Iris pigment epithelial cell (primary cell): ENCODE data around the gene ERCC5.

Experiments
- DNase-seq: peaks from one replicate; pipeline ENCODE4 v3.0.0-alpha.2; 2011; ENCODE audit warnings: low read depth

The ERCC5 gene

DNA sequence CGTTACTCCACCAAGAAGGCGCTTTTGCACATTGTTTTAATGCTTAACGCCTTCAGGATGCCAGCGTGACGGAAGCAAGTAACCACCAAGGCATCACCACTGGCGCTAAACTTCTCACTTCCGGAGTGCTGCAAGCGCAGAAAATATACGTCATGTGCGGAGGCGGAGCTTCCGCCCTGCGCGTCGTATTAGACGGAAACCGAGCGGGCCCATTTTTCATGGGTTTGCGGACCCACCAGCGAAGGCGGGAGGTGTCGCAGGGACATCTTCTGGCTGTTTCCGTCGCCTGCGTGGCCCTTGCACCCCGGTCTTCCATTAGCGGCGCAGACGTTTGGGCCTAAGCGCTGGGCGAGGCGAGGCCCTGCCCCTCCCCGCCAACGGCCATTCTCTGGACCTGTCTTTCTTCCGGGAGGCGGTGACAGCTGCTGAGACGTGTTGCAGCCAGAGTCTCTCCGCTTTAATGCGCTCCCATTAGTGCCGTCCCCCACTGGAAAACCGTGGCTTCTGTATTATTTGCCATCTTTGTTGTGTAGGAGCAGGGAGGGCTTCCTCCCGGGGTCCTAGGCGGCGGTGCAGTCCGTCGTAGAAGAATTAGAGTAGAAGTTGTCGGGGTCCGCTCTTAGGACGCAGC lies at the start of gene ERCC5:
Gene ERCC5, plus strand, starts transcription at position 403 of the 631 bp plus-strand sequence. CDS start 235 bp downstream, outside the sequence.
- peak; percentile 96 for DNase-seq

DNA sequence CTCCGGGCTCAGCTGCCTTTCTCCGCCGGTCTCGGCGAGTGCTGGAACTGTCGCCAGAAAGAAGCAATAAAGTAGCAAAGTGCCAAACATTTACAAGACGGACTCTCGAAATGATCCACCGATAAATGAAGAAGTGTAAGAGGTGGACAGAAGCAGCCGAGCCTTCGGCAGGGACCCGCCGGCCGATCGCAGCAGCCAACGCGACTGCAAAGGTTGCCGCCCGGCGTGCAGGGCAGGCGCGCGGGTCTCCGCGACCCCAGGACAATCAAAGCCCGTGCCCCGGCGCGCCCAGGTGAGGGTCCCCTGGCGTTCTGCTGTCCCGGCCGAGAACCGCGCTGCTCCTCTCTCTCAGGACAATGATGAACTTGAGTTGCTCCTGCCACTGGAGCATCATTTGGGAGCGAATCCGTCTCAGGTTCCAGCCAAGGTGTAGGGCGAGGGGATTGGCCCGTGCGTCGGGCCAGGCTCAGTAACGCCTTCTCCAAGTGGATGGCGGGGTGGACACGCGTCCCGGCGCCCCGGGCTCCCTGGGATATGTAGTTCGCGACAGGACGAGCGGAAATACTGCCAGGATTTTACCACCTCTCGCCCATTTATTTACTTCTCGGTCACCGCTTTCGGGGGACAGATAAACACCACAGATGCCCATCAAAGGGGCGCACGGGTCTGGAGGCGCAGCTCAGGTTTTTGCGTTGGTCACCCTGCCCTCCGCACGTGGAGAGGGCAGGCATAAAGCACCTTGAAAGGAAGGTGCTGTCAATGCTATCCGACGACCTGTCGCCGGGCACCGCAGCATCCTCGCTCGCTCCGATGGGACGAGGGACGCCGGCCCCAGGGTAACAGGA lies 47.0 kb upstream of the ERCC5 start, which contains the start of the genes BIVM and POGLUT2:
Gene BIVM, plus strand, starts transcription at position 539 of the 845 bp plus-strand sequence. CDS start 8,149 bp downstream, outside the sequence.
Gene POGLUT2, minus strand, starts transcription at position 396 of the 845 bp plus-strand sequence. Its CDS starts 306 bp downstream, at position 90.
- peak; percentile 97 for DNase-seq

DNA sequence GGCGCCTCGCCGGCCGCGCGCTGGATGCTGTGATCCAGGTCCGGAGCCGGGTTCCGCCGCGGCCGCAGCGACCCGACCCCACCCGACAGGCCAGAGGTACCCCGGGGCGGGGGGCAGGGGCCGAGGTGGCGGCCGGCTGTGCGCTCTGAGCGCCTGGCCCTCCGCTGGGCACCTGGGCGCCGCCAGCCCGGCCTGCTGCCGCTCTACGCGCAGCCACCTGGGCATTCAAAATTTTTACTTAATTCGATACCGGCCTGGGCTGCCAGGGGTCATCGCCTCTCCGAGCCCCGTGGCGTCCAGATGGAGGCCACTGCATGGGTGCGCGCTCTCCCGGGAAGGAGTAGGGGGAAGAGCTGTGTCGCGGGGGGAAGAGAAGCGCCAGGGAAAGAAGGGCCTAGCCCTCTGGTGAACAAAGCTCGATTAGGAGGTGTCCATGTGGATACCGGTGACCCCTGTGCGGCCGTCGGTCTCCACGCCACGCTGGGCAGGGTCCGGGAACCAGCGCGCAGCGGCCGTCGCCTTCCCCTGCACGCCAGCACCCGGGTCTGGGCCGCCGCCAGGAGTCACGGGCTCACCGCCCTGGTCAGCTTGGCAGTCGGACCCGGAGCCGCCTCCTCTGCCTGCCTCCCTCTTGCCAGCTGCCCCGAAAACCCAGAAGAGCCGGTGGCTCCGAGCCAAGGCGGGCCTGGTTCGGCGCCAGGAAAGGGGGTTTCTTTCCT lies 46.2 kb upstream of the ERCC5 start:
- DNase-seq = peak; percentile 27

DNA sequence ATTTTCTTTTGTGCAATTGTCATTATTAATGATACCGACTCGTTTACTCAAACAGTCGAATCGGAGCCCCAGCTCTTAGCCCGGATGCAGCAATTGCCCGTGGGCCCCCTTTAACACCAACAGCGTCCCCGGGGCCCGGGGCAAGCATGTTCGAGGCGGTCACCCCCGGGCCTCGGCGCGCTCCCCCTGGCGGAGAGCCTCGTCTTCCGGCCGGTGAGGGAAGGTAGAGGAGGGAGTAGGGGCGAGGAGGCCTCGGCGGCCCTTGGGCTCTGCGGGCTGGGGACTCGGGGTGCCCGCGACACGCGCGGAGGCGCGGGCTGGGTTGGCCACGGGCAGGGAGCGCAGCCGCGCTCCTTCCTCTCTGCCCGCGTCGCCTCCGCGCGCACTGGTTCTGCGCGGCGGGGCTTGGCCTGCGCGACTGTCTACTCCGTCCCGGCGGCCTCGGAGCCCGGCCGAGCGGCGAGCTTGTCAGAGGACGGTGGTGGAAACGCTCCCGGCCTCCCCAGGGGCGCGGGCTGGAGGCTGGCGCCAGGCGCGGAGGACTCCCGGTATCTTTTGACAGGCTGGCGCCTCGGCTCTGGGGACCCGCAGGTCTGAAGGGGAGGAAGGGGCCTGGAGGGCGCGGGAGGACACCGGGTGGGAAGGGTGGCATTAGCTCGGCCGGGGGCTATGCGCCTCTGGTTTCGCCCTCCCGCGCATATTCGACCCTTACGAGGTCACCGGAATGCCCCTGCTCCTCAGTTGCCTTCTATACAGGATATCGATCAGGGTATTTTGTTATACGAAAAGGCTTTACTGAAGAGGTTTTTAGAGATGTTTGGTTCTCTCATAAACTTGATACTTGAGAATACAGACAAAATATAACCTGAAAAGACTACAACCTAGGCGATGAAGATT lies 45.4 kb upstream of the ERCC5 start:
- peak; percentile 83 for DNase-seq

DNA sequence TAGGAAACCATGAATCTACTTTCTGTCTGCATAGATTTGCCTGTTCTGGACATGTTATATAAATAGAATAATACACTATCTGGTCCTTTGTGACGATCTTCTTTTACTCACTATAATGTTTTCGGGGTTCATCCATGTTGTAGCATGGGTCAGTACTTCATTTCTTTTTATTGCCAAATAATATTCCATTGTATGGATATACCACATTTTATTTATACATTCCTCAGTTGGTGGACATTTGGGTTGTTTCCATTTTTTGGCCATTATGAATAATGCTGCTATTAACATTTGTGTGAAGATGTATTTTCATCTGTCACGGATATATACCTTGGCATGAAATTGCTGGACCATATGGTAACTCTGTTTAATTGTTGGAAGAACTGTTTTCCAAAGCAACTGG lies 40.2 kb upstream of the ERCC5 start:
- DNase-seq = no peak

DNA sequence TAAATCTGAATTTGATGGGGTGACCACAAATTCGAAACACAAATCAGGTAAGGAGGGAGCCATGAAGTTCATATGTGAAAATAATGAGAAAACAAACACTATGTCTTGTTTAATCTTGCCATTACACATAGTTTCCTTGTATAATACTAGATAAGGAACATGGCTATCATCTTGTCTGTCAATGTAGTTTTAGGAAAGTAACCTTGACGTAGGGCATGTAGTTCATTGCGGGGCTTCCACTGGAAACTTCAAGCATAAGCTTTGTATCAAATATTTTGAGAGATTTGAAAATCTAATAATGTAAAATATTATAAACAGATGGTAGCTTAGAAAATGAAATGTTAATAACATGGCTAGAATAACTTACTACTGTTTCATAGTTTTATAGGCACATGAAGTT lies 38.1 kb upstream of the ERCC5 start:
- no peak for DNase-seq

DNA sequence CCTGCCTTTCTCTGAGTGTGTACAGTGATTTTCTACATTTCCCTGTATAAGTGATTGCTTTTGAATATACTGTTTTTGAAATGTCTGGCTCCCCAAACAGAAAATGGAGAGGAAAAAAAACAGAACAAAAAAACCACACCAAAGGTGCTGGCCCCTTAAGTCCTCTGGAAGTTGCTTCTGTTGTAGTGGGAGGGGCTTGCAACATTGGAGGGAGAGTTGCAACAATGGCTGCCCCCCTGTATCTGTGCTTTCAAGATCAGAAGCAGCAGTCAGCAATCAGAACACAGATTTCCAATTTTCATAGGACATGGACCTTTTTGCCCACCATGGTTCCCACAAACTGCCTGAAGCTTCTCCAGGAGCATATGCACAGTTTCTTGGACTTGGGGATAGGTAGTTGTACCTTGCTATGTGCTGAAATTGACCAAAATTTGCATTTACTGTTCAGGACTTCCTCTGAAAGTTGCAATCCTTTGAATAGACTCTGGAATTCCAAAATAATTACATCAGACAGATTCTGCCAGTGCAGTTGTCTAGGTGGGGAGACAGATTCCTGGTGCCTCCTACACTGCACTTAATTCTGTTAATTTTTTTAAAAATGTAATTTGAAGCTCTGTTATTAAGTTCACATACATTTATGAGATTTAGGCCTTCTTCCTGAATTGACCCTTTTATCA lies 33.1 kb upstream of the ERCC5 start:
- DNase-seq = peak; percentile 32

DNA sequence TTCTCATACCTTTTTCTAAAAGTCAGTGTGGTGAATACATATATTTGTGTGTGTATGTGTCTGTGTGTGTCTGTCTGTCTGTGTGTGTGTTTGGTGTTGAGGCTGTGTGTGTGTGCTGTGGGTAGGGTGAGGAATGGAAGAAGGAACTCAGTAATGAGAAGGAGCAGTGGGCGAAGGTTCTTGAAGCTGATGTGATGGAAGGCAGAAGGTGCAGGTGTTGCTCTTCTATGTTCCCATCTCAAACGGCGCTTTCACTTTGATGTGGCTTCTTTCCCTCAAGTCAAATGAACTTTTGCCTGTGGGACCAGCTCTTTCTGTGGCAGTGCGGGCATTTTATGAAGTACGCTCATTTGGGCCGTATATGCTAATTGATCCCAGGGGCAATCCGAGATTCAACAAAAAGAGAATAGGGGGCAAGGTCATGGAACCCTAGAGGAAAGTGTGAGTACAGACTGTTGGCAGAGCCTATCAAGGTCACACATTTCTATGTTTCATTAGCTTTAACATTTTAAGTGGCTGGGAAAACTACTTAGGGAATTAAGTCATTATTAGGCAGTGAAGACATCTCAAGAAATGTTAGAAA lies 31.7 kb upstream of the ERCC5 start:
- no peak for DNase-seq

DNA sequence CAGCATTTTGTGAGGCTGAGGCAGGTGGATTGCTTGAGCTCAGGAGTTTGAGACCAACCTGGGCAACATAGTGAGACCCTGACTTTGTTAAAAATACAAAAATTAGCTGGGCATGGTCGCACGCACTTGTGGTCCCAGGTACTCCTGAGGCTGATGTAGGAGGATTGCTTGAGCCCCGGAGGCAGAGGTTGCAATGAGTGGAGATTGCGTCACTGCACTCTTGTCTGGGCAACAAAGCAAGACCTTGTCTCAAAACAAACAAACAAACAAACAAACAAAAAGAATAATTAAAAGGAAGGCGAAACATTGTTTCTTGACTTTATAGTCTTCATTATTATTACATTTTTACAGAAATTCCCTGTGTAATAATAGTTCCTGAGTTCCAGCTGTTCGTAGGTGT lies 31.0 kb upstream of the ERCC5 start:
- DNase-seq = no peak

DNA sequence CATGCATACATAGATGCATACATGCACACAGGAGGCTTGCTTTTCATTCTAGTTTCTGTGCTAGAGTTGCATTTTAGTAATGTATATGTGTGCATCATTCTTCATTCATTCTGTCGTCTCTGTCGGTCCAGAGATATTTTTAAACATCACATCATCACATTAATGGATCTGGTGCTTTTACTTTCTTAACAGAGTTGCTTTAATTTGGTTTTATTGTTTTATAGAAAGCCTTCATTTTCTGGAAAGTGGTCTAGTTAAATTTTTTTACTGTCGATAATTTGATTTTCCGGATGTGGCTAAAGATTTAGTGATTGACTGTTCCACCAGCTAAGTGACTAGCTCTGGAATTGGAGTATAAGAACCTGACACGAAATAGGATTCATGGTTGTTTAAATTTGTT lies 30.0 kb upstream of the ERCC5 start:
- no peak for DNase-seq

DNA sequence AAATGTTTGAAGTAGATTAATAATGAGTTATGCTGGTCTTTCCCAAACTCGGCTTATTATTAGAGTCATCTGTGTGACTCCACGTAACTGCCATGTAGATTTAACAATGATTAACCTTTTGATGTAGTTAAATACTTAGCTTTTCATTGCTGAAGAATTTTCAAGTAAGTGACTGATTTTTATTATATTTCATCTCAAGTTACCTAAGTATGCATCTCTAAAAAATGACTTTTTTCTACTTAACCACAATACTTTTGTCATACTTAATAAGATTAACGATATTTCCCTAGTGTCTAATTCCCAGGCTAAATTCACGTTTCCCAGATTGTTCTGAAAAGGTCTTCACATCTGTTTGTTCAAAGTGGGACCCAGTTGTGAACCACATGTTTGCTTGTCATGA lies 29.1 kb upstream of the ERCC5 start:
- DNase-seq = no peak

DNA sequence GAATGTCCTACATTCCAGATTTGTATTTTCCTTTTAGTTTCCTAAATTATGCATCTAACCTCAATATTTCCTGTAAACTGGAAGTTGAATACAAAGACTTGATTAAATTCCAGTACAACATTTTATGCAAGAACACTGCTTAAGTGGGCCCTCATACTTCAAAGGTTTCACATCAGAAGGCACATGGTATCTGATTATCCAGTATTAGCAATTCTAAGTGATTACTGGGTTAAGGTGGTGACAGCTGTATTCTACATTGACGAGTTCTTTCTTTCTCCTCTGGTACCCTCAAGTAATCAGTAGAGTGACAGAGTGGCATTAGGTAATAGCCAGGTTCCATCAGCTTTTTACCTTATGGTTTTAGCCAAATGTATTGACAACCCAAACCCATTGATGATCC lies 28.6 kb upstream of the ERCC5 start:
- DNase-seq = no peak

DNA sequence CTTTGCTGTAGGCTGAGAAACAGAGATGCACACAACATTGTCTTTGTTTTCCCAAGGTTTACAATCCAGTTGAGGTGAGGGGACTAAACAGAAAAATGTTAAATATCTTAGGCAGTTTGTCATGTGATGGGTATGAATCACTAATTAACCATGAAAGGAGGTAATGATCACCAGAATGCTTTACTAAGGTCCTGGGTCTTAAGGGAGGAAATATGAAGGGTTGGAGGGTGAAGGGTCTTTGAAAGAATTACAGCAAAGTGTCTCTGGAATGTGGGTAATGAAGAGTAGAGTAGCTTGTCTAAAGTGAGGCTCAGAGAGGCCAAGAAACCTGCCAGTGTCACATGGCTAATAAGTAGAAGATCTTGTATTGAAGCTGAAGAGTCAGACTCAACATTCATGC lies 27.9 kb upstream of the ERCC5 start:
- peak; percentile 20 for DNase-seq

DNA sequence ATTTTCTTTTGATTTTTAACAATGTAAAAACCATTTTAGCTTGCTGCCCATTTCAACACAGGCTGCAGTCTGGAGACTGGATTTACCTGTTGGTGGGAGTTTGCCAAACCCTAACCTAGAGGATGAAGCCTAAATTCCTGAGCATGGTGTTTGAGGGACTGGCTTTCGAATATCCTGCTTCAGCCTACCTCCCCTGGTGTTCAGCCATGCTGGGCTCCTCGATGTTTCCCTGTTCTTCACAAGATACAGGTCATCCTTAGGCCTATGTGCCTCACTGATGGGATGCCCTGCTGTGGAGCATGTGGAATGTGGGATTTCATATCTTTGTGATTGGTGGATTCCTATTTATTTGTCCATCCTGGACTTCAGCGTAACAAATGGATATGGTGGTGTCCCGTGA lies 20.4 kb upstream of the ERCC5 start:
- DNase-seq = no peak

DNA sequence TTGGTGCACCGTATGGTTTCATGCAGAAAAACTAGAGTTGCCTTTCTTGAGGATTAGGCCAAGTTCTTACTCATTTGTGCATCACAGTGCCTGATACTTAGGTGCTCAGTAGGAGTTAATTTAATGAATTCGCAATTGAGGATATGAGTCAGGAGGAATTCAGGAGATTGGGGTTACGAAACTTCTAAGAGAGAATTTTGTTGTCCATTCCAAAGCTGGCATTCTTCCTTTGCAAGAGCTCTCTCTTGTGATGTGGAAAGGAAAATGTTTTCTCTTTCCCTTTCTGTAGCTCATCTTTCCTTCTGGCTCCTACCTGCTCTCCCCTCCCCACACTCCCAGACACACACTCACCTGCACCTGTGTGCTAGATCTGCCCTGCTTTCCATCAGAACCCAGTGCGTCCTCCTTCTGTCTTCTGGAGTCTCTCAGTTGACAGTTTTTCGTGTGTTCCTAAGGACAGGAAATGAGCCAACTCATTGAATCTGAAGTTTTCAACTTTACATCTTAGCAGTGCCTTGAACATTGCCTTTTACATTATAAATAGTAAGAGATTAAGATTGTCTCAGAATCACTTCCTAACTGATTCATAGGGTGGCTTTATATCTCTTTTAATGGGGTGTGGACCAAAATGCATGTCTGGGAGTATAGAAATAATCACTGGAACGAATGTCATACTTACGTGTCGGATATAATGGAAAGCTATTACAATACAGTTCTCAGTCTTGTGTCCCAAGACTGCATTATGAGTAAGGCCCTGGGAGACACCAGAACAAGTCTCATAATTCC lies 19.7 kb upstream of the ERCC5 start:
- peak; percentile 96 for DNase-seq

DNA sequence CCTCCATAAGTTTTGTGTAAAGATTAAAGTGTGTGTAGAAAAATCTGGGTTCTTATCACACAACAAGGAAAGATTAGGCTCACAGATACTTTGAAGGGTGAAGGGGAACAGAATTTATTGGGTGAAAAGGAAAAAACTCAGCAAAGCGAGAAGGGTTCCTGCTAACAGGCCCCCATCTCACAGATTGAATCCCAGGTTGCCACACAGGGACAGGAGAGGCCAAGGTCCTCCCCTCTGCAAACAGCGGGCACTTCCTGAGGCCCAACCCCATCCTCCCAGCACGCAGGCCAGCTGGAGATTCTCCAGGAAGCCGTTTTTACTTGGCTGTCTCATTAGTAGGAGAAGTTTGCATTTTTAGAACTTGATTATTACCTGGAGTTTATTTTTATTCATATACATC lies 15.2 kb upstream of the ERCC5 start:
- DNase-seq = peak; percentile 16

DNA sequence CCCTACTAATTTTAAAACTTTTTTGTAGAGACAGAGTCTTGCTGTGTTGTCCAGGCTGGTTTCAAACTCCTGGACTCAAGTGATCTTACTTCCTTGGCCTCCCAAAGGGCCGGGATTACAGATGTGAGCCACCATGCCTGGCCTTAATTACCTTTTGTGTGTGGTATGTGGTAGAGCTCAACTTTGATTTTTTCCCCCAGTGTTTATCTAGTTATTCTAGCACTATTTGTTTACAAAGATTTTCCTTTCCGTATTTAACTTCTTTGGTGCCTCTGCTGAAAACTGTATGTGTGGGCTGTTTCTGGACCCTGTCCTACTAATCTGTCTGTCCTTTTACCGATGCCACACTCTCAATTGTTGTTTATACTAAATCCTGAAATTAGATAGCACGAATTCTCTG lies 9.4 kb upstream of the ERCC5 start:
- DNase-seq = no peak

DNA sequence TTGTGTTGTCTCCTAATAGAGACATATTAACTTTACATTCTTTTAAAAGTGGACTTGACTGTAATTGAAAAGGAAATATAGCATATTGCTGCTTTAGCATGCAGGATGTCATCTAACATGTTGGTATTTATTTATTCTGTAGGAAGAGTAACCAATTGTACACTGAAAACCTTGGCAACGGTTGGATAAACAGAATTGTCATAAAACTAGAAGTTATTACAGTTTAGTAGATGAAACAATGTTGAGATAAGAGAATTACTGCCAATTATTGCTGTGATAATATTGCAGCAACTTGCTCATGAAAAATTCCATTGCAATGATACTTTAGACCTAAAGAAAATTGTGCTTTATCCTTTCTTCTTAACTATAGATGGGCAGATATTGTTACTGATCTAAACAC lies 7.6 kb upstream of the ERCC5 start:
- peak; percentile 22 for DNase-seq

DNA sequence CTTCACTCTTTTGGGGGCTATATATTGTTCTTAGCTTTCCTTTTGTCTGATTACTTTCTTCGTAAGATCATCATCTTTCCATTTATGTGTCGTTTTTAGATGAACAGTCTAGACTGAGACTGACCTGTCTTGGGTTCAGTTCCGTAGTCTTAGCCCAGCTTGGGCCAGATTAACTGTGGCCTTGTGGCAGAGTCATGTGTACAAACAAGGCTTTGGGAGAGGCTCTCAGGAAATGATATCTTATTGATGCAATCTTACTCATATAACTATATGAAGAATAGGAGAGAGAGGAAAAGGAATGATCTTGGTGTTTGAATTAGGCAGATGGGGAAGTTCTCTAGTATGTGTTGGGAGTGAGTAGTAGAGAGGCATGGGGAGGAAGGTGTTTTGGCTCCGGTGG lies 6.8 kb upstream of the ERCC5 start:
- peak; percentile 53 for DNase-seq

DNA sequence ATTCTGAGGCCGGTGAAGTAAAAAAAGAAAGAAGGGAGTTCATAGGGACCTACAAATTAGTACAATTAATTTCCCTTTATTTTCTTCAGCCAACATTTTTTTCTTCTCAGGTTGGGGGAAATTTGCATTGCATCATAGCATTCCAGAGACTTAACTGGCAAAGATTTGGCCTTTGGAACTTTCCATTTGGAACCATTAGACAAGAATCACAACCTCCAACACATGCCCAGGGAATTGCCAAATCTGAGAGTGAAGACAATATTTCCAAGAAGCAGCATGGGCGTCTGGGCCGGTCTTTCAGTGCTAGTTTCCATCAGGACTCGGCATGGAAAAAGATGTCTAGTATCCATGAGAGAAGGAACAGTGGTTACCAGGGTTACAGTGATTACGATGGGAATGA lies 6.4 kb upstream of the ERCC5 start:
- peak; percentile 57 for DNase-seq
